Esophagus muscularis mucosa (tissue), 4 donors: ENCODE results near the gene ZNF280A. TPM values are rescaled to one million over a fixed set of nuclear protein-coding genes. Genes with fewer than 3 reads are reported as not detected.
"Not testable (repeated sequence)": the region's sequence is repeated elsewhere in the genome, so short reads cannot be mapped to it uniquely, and the experiment has no call there.

ENCODE experiments used
- DNase-seq: peaks from one replicate; pipeline ENCODE4 v3.0.0-alpha.2; 2017; ENCODE audit errors: extremely low spot score
- H3K27ac ChIP-seq, 4 donors: fragments of 200-600 bp; sonication (generic); replicated peaks in 1 of 4; 1 replicate in 3 of 4; 2 replicates in 1 of 4; pipeline ENCODE4 v1.5.1; 2016 to 2019; ENCODE audit warnings: mild to moderate bottlenecking in 1 of 4
- H3K27me3 ChIP-seq, 4 donors: fragments of 200-600 bp; sonication (generic); one replicate each; pipeline versions ENCODE4 v1.5.1 to v1.6.0; 2016 to 2019
- H3K36me3 ChIP-seq, 4 donors: fragments of 200-600 bp; sonication (generic); one replicate each; pipeline ENCODE4 v1.5.1; 2016 to 2019
- H3K4me1 ChIP-seq, 4 donors: fragments of 200-600 bp; sonication (generic); one replicate each; pipeline ENCODE4 v1.5.1; 2016 to 2019
- H3K4me3 ChIP-seq, 4 donors: fragments of 200-600 bp; sonication (generic); 1 replicate in 2 of 4; 2 replicates in 2 of 4; pipeline ENCODE4 v1.5.1; 2016 to 2019; ENCODE audit warnings: mild to moderate bottlenecking in 4 of 4, moderate library complexity in 1 of 4
- H3K9me3 ChIP-seq, 4 donors: fragments of 200-600 bp; sonication (generic); 1 replicate in 3 of 4; 2 replicates in 1 of 4; pipeline ENCODE4 v1.5.1; 2016 to 2019
- CTCF ChIP-seq, 3 experiments: fragments of 200-600 bp in 2 of 3; fragments of 450-650 bp in 1 of 3; sonication (generic) in 2 of 3; IDR thresholded peaks; one replicate each; pipeline ENCODE4 v1.5.1; 2017 to 2019; ENCODE audit warnings: antibody characterized with exemption in 3 of 3, mild to moderate bottlenecking in 2 of 3, moderate library complexity in 1 of 3
- EP300 ChIP-seq: sonication (generic); formaldehyde crosslinking; IDR thresholded peaks from one replicate; pipeline ENCODE4 v1.6.1; 2017; ENCODE audit warnings: antibody characterized with exemption
- POLR2A ChIP-seq: fragments of 450-650 bp; IDR thresholded peaks from one replicate; pipeline ENCODE4 v1.6.1; 2017; ENCODE audit warnings: antibody characterized with exemption, moderate library complexity, mild to moderate bottlenecking, low read depth
- POLR2AphosphoS5 ChIP-seq, 2 donors: sonication (generic); formaldehyde crosslinking; IDR thresholded peaks; one replicate each; pipeline ENCODE4 v1.6.1; 2017; ENCODE audit warnings: antibody characterized with exemption in 2 of 2
- WGBS: methylation state at CpG from one replicate; pipeline ENCODE4 v1.1.5; 2018; 5-methylcytosine and 5-hydroxymethylcytosine counted together
- intact Hi-C: fragments of 100-400 bp; cut with DNase I; formaldehyde crosslinking; loops from one replicate; pipeline ENCODE4 v1.15.1; 2023
- total RNA-seq, 4 donors: library from RNA; depleted of rRNA; stranded (reverse); fragments of >200 nt; gene quantifications; one replicate each; pipeline versions ENCODE4 v1.1.0 to v1.2.1, GENCODE V29; 2016

ZNF280A gene
- total RNA-seq, 4 donors from 2014 or later, result not detected

GRCh38 chr22:22536515-22536914 is 16.4 kb upstream of the ZNF280A start:
- Histone ChIP-seq H3K27ac (no peak overlapping the region), H3K27me3 (peaks cover 0 to 32% (median 0%) of the 10 kb centered on the region in 4 donors), H3K4me3 (no peak overlapping the region), H3K4me1 (no peaks in the 10 kb centered on the region), H3K36me3 (no peaks in the 10 kb centered on the region), H3K9me3 (peaks cover 0 to 7% (median 0%) of the 10 kb centered on the region in 4 donors)
- TF ChIP-seq POLR2AphosphoS5 (IDR thresholded peaks at IDR 0.05), result no peak
- TF ChIP-seq CTCF (IDR thresholded peaks at IDR 0.05), result no peak
- intact Hi-C loops, result no loop called here
- no peak for DNase-seq
- WGBS, result 88% methylated on average over 6 of the region's 6 CpGs

- DNase-seq, result no peak
- TF ChIP-seq EP300 (no peak), POLR2A (no peak), POLR2AphosphoS5 (IDR thresholded peaks at IDR 0.05) (no peak), CTCF (IDR thresholded peaks at IDR 0.05) (no peak)
- intact Hi-C loops, result no loop called here
- no peak overlapping the region for H3K4me3 ChIP-seq
- H3K4me1 ChIP-seq, result no peaks in the 10 kb centered on the region
- H3K27me3 ChIP-seq, result peaks cover 0 to 23% (median 0%) of the 10 kb centered on the region in 4 donors
- H3K27ac ChIP-seq, result no peak overlapping the region
- H3K36me3 ChIP-seq, result no peaks in the 10 kb centered on the region
- WGBS, result 86% methylated on average over 3 of the region's 3 CpGs
- peaks cover 0 to 7% (median 0%) of the 10 kb centered on the region in 4 donors for H3K9me3 ChIP-seq
Observed at GRCh38 chr22:22535662-22536061, 15.6 kb upstream of the ZNF280A start.

GRCh38 chr22:22534604-22535415 is 14.7 kb upstream of the ZNF280A start:
- TF ChIP-seq POLR2A (no peak), CTCF (IDR thresholded peaks at IDR 0.05) (no peak), EP300 (no peak), POLR2AphosphoS5 (IDR thresholded peaks at IDR 0.05) (no peak)
- WGBS, result 86% methylated on average over 9 of the region's 9 CpGs
- DNase-seq, result no peak
- Histone ChIP-seq H3K4me1 (no peaks in the 10 kb centered on the region), H3K27me3 (peaks cover 0 to 16% (median 0%) of the 10 kb centered on the region in 4 donors), H3K4me3 (no peak overlapping the region), H3K36me3 (no peaks in the 10 kb centered on the region), H3K27ac (no peak overlapping the region), H3K9me3 (peaks cover 0 to under 1% (median 0%) of the 10 kb centered on the region in 4 donors)
- intact Hi-C loops, result no loop called here

GRCh38 chr22:22533863-22534262 is 13.8 kb upstream of the ZNF280A start:
- DNase-seq, result no peak
- no peak for TF ChIP-seq EP300
- no peak for TF ChIP-seq POLR2A
- no peak for TF ChIP-seq CTCF (IDR thresholded peaks at IDR 0.05)
- TF ChIP-seq POLR2AphosphoS5 (IDR thresholded peaks at IDR 0.05), result no peak
- Histone ChIP-seq H3K27ac (no peak overlapping the region), H3K9me3 (no peaks in the 10 kb centered on the region), H3K4me3 (no peak overlapping the region), H3K36me3 (no peaks in the 10 kb centered on the region), H3K4me1 (no peaks in the 10 kb centered on the region), H3K27me3 (peaks cover 0 to 19% (median 0%) of the 10 kb centered on the region in 4 donors)
- WGBS, result 79% methylated on average over 5 of the region's 5 CpGs
- intact Hi-C loops, result no loop called here

- Histone ChIP-seq H3K36me3 (no peaks in the 10 kb centered on the region), H3K4me3 (no peak overlapping the region), H3K27me3 (peaks cover 0 to 22% (median 0%) of the 10 kb centered on the region in 4 donors), H3K9me3 (no peaks in the 10 kb centered on the region), H3K4me1 (no peaks in the 10 kb centered on the region), H3K27ac (no peak overlapping the region)
- WGBS, result 86% methylated on average over 1 of the region's 1 CpG
- DNase-seq, result no peak
- TF ChIP-seq CTCF (IDR thresholded peaks at IDR 0.05), result no peak
- no peak for TF ChIP-seq POLR2A
- no peak for TF ChIP-seq EP300
- TF ChIP-seq POLR2AphosphoS5 (IDR thresholded peaks at IDR 0.05), result no peak
- intact Hi-C loops, result no loop called here
Observed at GRCh38 chr22:22533417-22533816, 13.3 kb upstream of the ZNF280A start.

GRCh38 chr22:22532547-22533071 is 12.5 kb upstream of the ZNF280A start:
- H3K4me1 ChIP-seq, H3K36me3 ChIP-seq, H3K4me3 ChIP-seq, intact Hi-C loops, DNase-seq, H3K27ac ChIP-seq, H3K9me3 ChIP-seq: not testable (repeated sequence)
- WGBS, result 94% methylated on average over 12 of the region's 12 CpGs
- peaks cover 0 to 22% (median 0%) of the 10 kb centered on the region in 4 donors for H3K27me3 ChIP-seq
